HG03378 (cell line): ENCODE data around the gene GDPD2.
A peak's percentile ranks its signal among the peaks of the same experiment; 100 is the strongest.

ENCODE experiments used
- ATAC-seq: cut with Tn5 transposase; IDR thresholded peaks from one replicate; pipeline ENCODE4 v1.9.1; 2021; ENCODE audit warnings: mild to moderate bottlenecking, moderate library complexity; ENCODE audit not compliant: unreplicated experiment

The GDPD2 gene

GRCh38 chrX:70437921-70438665 lies 15.0 kb downstream of the GDPD2 start:
- no peak for ATAC-seq

- ATAC-seq: no peak
Observed at GRCh38 chrX:70439016-70439415, 15.9 kb downstream of the GDPD2 start.

DNA sequence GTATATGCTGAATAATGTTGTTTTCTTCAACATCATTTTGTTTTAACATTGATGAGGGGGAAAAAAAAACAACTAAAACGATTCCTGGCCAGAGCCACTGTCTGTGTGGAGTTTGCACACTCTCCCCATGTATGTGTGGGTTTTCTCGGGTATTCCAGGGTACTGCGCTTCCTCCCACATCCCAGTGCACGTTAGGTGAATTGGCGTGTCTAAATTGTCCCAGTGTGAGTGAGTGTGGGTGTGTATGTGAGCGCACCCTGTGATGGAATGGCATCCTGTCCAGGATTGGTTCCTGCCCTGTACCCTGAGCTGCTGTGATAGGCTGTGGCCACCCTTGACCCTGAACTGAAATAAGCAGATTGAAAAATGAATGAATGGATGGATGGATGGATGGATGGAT lies 19.1 kb downstream of the GDPD2 start:
- no peak for ATAC-seq

DNA sequence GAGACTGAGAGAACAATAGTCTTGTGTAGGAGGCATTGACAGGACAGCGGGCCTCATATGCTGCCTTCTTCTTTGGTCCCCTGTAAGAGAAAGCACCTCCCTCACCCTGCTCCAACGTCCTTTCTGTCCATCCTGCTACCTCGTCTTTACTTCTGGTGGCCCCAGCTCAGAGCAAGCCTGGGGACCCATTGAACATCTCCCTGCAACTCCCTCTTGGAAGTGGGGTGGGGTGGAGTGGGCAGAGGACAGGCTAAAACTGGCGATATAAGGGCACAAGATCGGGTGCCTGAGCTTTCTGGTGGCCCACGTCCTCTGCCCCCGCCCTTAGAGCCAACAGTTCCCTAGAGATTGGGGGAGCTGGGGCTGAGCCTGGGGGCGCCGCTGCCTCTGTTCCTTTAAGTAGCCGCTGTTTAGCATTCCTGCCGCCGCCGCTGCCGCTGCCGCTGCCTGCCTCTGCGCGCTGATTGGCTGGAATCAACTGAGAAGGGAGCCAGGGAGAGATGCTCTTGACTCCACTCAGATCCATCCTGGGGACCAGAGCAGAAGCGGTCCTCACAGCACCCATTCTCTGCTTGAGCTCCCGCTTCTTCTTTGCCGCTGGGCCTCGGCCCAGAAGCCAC lies 21.3 kb downstream of the GDPD2 start, which contains the start of gene DLG3:
TSS of gene DLG3 (plus strand) at position 510 of the 620 bp plus-strand sequence. CDS start 367 bp downstream, outside the sequence.
- no peak for ATAC-seq

- no peak for ATAC-seq
Observed at GRCh38 chrX:70444946-70445656, 22.0 kb downstream of the GDPD2 start.

DNA sequence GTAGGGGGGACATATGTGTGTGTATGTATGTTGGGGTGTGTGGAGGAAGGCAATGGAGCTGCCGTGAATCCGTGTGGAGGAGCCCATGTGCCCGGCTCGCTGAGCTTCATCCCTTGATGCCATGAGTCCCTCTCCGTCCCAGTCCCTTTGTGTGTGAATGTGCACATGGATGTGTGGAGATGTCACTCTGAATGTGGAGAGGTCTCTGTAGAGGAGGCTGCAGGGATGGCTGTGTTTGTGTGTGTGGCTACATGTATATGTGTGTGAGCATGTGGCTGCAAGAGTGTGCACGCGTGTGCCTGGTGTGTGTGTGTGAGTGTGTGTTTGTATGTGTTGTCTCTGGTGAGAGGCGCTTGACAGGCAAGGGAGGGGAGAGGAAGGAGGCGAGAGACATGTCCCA lies 22.8 kb downstream of the GDPD2 start:
- ATAC-seq: no peak

DNA sequence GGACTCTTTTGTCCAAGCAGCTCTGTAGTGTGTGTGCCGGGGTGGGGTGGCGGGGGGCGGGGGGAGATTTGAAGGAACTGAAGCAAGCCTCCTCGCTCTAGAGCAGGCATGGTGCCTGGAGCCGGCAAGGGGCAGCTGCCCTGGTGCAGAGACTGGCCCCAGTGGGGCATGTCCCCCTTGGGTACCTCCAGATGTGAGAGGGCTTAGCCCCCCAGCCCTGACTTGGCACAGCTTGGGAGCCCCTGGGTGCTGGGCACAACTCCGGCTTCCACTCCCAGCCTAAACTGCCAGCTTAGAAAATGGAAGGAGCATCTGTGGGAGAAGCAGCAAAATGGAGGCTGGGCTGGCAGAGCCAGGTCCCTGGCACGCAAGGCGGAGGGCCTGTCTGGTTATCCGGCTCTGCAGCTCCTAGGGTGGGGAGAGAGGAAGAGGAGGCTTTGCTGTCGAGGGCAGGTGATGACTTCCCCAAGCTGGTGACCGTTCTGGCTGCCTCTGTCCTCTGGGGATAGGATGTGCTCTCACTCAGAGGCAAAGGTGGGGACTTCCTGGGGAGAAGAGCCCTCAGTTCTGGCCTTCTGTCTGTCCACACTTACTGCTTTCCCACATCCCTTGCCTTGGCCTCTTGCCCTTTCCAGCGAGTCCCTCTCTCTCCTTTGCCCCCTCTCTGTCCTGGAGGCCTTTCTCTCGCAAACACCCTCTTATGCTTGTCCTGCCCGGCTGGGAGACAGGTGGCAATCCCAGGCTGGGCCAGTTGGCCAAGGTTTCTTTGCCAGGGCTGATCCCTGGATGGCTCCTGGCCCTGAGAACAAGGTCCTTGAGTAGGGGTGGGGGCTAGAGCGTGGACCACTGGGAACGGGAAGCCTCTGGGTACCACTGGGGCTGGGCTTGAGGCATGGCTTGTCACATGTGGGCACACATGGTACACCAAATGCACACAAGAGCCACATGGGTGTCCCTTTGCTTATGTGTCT lies 23.6 kb downstream of the GDPD2 start:
- no peak for ATAC-seq

DNA sequence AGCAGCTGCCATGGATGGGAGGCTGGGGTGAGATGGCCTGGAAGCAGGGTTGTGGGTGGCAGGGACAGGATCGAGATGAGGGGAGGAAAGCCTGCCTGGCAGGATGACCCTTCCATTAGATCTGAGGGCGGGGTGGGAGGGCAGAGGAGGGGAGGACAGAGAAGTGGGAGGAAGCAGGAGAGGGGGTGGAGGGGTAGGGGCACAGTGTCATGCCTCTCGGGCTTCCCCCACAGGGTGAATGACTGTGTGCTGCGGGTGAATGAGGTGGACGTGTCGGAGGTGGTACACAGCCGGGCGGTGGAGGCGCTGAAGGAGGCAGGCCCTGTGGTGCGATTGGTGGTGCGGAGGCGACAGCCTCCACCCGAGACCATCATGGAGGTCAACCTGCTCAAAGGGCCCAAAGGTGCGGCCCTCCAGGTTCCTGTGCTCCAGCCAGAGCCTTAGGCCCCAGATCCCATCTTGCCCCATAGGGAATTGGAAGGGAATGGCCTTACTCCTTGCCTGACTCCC lies 26.4 kb downstream of the GDPD2 start:
- no peak for ATAC-seq

DNA sequence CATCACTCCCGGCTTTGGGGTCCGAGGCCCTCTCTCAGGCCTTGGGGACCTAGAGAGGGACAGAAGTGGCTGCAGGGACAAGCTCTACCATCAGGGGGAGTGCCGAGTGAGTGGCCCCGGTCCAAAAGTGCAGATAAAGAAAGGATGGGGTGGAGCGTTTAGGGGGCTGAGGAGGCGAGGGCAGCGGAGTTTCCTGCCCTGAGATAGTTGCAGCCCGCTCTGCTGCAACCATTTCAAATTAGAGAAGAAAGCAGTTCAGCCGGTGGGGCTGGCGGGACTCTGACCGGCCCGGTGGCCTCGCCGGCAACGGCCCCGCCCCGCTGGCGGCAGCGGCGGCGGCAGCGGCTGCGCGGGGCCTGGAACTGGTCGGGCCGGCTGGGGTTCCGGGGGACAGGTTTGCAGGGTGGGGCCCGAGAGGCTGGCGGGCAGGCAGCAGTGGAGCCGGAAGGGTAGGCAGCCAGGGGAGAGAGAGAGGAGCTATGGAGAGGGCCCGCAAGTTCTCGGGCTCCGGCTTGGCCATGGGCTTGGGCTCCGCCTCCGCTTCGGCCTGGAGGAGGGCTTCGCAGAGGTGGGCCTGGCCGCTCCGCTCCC lies 29.1 kb downstream of the GDPD2 start:
- ATAC-seq: no peak

- ATAC-seq: no peak
Observed at GRCh38 chrX:70453024-70453618, 30.0 kb downstream of the GDPD2 start.

DNA sequence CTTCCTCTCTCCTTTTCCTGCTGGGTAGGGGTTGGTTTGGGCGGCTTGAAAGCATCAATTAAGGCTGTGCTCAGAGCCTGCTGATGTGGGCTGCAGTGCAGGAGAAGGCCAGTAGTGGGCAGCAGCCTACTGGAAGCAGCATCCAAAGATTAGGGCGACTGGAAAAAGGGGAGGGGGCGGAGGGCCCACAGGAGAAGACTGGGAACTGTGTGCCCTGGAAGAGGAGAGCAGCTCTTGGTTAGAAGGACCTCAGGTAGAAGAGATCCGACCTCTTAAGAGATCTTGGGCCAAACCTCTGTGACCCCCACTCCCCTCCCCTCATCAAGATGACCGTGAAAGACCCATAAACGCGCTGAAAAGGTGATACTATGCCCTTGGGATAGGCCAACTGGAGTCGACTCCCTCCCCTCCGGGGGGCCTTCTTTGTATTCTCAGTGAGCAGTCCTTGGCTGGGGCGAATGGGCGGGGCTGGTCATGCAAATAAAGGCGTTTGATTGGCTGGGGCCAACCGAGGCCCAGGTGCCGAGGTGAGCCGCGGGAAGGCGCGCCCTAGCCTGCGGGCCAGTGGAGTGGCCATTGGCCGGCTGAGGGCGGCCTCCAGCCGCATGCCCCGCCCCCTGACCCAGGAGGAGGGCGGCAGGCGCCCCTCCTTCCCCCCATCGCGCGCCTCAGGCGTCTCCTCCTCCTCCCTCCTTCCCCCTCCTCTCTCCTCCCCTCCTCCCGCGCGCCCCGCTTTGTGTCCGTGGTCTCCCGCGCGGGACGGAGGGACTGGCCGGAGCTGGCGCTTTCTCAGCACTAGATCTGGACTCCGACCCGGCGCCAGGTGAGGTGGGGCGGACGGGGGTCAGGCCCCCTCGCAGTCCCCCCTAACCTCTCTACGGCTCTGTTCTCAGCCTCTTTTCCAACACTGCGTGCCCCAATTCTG lies 31.6 kb downstream of the GDPD2 start:
- no peak for ATAC-seq

- no peak for ATAC-seq
Observed at GRCh38 chrX:70455366-70456202, 32.5 kb downstream of the GDPD2 start.

- no peak for ATAC-seq
Observed at GRCh38 chrX:70456256-70456655, 33.1 kb downstream of the GDPD2 start.

DNA sequence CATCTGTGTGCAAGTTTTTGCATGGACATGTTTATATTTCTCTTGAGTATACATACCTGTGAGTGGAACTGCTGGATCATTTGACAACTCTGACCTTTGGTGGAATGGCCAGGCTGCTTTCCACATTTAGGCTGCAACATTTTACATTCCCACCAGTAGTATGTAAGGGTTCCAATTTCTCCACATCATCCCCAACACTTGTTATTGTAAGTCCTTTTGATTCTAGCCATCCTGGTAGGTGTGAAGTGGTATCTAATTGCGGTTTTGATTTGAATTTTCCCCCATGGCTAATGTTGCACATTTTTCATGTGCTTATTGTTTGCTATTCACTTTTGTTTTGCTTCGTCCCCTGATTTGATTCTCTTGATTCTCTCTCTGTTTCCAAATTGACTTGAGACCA lies 37.9 kb downstream of the GDPD2 start:
- ATAC-seq: no peak

GRCh38 chrX:70464051-70464450 lies 40.9 kb downstream of the GDPD2 start:
- no peak for ATAC-seq

DNA sequence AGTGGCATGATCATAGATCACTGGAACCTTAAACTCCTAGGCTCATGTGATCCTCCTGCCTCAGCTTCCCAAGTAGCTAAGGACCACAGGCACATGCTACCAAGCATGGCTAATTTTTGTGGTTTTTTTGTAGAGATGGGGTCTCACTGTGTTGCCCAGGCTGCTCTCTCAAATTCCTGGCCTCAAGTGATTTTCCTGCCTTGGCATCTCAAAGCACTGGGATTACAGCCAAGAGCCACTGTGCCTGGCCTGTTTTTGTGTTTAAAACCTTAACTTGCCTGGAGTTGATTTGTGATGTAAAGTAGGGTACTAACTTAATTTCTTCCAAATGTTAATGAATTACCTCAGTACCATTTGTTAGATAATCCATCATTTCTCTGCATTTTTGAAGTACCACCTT lies 43.9 kb downstream of the GDPD2 start:
- ATAC-seq: no peak

DNA sequence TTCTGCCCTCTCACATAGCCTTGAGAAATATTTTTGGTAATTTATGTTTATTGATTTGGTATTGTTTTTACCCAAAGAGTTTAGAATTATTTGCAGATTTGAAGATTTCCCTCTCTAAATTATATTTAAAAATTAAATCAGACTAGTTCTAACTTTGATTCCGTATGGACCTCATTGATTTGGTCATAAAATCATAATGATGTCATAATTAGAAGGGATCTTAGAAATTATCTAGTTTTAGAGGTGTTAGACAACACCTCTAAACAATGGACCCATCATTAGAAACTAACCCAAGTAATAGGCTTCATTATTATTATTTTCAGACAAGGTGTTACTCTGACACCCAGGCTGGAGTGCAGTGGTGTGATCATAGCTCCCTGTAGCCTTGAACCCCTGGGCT lies 45.6 kb downstream of the GDPD2 start:
- no peak for ATAC-seq

- peak; percentile 78 for ATAC-seq
Observed at GRCh38 chrX:70470850-70471289, 47.8 kb downstream of the GDPD2 start.
